Measurements from ENCODE around the gene TMEM8B.
"Not testable (repeated sequence)": the region's sequence is repeated elsewhere in the genome, so short reads cannot be mapped to it uniquely, and the experiment has no call there.

The TMEM8B gene

GRCh38 chr9:35910613-35911359 is 81.8 kb downstream of the TMEM8B start:
- peak; percentile 32 for TF ChIP-seq CTCF (IDR thresholded peaks at IDR 0.05; ENCODE audit: extremely low read depth, missing control alignments)
- peak; percentile 47 for DNase-seq (ENCODE audit: low spot score)

DNA sequence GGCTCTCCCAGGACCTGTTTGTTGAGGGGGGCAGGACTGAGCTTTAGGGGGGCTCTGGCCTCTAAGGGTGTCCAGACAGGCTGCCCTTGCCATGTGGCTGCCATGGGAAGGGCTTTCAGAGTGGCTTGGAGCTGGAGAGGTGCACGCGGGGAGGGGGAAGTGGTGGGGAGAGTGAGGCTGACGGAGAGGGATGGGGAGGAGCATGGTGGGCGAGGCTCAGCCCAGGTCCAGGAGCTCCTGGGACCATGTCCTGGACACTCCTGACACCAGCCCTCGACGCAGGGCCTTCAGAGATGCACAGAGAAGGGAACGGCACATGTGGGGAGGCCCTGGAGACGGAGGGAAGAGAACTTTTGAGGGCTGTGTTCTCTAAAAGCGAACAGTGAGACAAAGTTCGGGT is 82.7 kb downstream of the TMEM8B start:
- no peak for DNase-seq (ENCODE audit: low spot score)
- no peak for TF ChIP-seq CTCF (IDR thresholded peaks at IDR 0.05; ENCODE audit: extremely low read depth, missing control alignments)

GRCh38 chr9:35912791-35913400 is 83.9 kb downstream of the TMEM8B start:
- TF ChIP-seq CTCF (IDR thresholded peaks at IDR 0.05; ENCODE audit: extremely low read depth, missing control alignments) = no peak

DNA sequence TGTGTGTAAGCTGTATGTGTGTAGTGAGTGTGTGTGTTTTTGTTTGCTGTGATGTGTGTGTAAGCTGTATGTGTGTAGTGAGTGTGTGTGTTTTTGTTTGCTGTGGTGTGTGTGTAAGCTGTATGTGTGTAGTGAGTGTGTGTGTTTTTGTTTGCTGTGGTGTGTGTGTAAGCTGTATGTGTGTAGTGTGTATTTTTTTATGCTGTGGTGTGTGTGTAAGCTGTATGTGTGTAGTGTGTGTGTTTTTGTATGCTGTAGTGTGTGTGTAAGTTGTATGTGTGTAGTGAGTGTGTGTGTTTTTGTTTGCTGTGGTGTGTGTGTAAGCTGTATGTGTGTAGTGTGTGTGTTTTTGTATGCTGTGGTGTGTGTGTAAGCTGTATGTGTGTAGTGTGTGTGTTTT is 84.4 kb downstream of the TMEM8B start:
- DNase-seq (ENCODE audit: low spot score) = not testable (repeated sequence)

More at GRCh38 chr9:35912791-35913400, 83.9 kb downstream of the TMEM8B start:
- no peak for DNase-seq (ENCODE audit: low spot score)

GRCh38 chr9:35914301-35914807 is 85.3 kb downstream of the TMEM8B start:
- no peak for TF ChIP-seq CTCF (IDR thresholded peaks at IDR 0.05; ENCODE audit: extremely low read depth, missing control alignments)
- no peak for DNase-seq (ENCODE audit: low spot score)

Measured in GM20000 (cell line).